Cardiac septum (tissue), 1 donor: ENCODE measurements around the gene UCKL1. TPM values are rescaled to one million over a fixed set of nuclear protein-coding genes. Genes with fewer than 3 reads are reported as not detected.
A peak's percentile ranks its signal among the peaks of the same experiment; 100 is the strongest.

Experiments
- DNase-seq: peaks from one replicate; pipeline ENCODE4 v3.0.0-alpha.2; 2020; ENCODE audit warnings: low spot score
- intact Hi-C: fragments of 100-400 bp; cut with DNase I; formaldehyde crosslinking; loops from one replicate; pipeline ENCODE4 v1.14.0; 2022
- microRNA-seq: library from miRNA; unstranded; fragments of <30 nt; microRNA quantifications from one replicate; pipeline ENCODE4 v1.2.0, GENCODE V29; 2020
- total RNA-seq: library from RNA; stranded (reverse); fragmentation: NEBNext Ultra II Directional; extraction: Animal tissue kit (Norgen Biotek cat#: 25700); gene quantifications from one replicate; pipeline ENCODE4 v1.2.1, GENCODE V29; 2021
- donor health status: DM: no; HTN: no; CAD: no.

UCKL1 gene
- total RNA-seq, 1 donor from 2014 or later: 43.2 TPM

GRCh38 chr20:63898882-63899558, 57.2 kb downstream of the UCKL1 start:
- intact Hi-C loops: no loop called here
- DNase-seq: no peak

GRCh38 chr20:63897978-63898561, 58.1 kb downstream of the UCKL1 start:
- intact Hi-C loops: no loop called here
- DNase-seq: no peak

- intact Hi-C loops: no loop called here
Measured at GRCh38 chr20:63896264-63897105, 59.7 kb downstream of the UCKL1 start.

GRCh38 chr20:63895952-63896263, 60.3 kb downstream of the UCKL1 start:
- intact Hi-C loops: no loop called here
- DNase-seq: no peak

More at GRCh38 chr20:63896264-63897105, 59.7 kb downstream of the UCKL1 start:
- DNase-seq: peak; percentile 81

DNA sequence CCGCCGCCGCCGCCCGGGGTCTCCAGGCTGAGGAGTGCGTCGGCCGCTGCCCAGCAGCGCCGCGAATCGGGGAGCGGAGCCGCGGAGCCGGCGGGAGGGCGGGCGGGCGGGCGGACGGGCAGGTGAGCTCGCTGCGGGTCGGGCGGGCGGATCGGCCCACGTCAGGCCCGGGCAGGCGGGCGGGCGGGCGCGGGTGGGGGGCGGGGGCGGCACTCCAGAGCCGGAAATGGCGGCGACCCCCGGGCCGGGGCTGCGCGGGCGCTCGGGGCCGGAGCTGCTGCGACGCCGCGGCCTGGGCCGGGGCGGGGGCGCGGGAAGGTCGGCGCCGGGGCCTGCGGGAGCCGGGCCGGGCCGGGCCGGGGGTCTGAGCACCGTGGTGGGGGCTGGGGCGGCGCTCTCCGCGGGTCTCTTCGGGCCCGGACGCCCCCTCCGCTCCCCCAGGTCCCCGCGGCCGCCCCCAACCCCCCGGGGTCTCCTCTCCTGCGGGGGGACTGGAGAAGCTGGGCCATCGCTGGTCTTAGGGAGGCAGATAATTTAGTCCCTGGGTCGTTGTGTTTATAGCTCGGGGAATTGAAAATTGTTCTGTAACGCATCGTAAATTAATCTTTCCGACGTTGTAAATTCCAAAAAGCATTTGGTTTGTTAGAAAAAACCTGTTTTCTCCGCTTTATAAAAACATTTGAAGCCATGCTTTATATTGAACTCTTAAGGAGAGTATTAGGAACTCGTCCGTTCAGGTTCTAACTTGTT, 60.8 kb downstream of the UCKL1 start:
- intact Hi-C loops: no loop called here
- no peak for DNase-seq

GRCh38 chr20:63894358-63895201, 61.6 kb downstream of the UCKL1 start, which contains the start of gene DNAJC5:
TSS of gene DNAJC5 (plus strand) at chr20:63895126. CDS start at chr20:63928346, 33,220 bp downstream.
- DNase-seq: peak; percentile 98

DNA sequence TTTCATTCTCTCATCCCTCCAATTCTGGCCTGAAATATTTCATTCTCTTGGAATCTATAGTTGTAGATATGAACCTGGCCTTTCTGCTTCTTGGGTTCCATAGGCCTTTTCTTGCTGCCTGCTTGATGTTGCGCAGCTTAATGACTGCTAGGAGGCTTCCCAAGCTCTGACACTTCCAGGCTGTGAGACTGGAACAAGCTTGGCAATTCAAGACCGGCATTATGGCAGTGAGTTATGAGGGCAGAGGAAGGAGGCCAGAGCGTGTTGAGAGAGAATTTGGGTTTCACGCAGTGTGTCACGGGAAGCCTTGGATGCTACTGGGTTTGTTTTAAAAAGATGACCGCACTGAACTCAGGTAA, 62.2 kb downstream of the UCKL1 start:
- intact Hi-C loops: no loop called here
- no peak for DNase-seq

More at GRCh38 chr20:63894358-63895201, 61.6 kb downstream of the UCKL1 start, which contains the start of gene DNAJC5:
- intact Hi-C loops: no loop called here

GRCh38 chr20:63892402-63892801, 63.8 kb downstream of the UCKL1 start:
- no peak for DNase-seq
- intact Hi-C loops: no loop called here

DNA sequence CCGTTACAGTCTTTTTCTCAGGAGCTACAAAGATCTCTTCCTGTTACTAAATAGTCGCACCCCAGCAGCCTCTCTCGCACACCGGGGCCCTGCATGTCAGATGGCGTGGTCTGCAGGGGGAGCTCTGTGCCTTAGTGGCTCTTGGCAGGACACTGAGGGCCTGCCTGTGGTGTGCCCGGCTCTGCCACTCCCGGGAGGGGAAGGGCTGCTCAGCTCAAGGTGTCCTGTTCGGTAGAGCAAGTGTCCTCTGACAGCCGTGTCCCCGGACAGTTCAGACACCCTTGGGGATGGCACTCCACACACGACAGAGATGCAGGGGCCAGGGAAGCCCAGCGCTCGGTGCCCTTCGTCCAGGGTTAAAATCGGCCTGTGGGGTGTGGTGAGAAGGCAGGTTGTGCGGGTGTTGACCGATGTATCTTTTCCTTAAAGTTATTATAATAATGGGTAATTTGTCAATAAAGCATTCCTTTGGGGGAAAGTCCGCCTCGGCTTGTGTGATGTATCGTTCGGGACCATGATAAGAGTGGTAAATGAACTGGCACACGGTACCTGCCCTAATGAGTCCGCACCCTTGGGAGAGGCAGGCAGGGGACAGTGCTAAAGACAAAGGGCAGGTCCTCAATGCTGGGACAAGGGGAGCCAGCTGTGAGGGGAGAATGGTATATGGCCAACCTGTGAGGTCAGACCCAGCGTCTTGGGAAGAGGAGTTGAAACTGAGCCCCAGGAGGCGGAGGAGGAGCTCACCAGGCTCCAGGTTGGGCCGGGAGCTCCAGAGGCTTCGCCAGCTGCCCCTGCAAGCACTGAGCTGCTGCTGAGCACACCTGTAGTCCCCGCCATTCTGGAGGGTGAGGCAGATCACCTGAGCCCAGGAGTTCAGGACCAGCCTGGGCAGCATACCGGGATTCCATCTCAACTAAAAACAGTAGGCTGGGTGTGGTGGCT, 64.9 kb downstream of the UCKL1 start:
- intact Hi-C loops: no loop called here

DNA sequence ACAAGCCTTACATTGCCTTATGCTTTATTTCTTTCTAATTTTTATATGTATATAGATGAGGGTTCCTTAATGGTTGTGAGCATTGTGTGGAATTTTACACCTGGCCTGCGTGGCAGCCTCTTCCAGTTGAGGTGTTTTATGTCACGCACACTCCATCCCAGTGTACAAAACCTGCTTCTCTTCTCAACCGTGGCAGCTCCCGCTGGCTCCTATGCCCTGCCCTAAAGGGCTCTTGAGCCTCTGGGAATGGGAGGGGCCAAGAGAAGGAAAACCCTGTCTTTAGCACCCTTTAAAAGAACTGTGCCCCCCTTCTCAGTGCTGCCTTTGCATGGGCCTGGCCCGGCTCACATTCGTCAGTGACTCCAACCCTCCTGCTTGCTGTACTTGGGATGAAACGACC, 65.6 kb downstream of the UCKL1 start:
- no peak for DNase-seq
- intact Hi-C loops: no loop called here

More for the DNA sequence above, 64.9 kb downstream of the UCKL1 start:
- DNase-seq: no peak

DNA sequence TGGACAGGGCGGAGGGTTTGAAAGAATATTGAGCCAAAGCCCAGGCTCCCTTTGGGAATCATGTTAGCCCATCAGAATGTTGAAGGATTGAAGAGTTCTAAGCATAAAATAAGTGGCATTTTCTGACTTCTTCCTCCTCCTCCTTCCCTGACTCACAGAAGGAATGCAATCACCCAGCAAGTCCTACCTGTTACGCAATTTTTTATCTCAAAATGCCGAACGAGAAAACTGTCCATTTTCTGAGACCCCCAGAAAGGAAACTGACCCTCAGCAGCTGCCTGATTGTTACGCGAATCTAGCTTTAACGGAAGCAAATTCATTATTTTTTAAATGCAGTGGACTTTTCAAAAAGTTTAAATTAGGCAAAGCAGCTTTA, 66.0 kb downstream of the UCKL1 start:
- intact Hi-C loops: no loop called here
- no peak for DNase-seq

Small RNAs within 50 kb of the gene (microRNA-seq; reads per million reads assigned to microRNA genes)
- not detected for gene MIR1914
- gene MIR647: not detected
- gene MIR941-1: not detected
- gene MIR941-2: not detected
- not detected for gene MIR941-3
- gene MIR941-4: not detected
- gene MIR941-5: not detected

Other genes with a start within 250 kb of the UCKL1 start
- gene ARFRP1, start 248.4 kb downstream of the UCKL1 start, total RNA-seq: 40.3 TPM
- gene ZGPAT, start 248.4 kb downstream of the UCKL1 start, total RNA-seq: 16.7 TPM
- 5.0 TPM for gene LIME1, start 219.8 kb downstream of the UCKL1 start, total RNA-seq
- gene SLC2A4RG, start 216.6 kb downstream of the UCKL1 start, total RNA-seq: 67.8 TPM
- gene ZBTB46, start 125.2 kb downstream of the UCKL1 start, total RNA-seq: 17.4 TPM
- not detected for gene ABHD16B, start 94.9 kb downstream of the UCKL1 start, total RNA-seq
- 72.0 TPM for gene TPD52L2, start 91.1 kb downstream of the UCKL1 start, total RNA-seq
- gene DNAJC5, start 61.3 kb downstream of the UCKL1 start, total RNA-seq: 36.1 TPM
- gene ZNF512B, start 13.5 kb upstream of the UCKL1 start, total RNA-seq: 12.8 TPM
- 4.0 TPM for gene SAMD10, start 23.2 kb upstream of the UCKL1 start, total RNA-seq
- gene PRPF6, start 24.7 kb upstream of the UCKL1 start, total RNA-seq: 47.5 TPM
- 0.86 TPM for gene C20orf204, start 79.8 kb upstream of the UCKL1 start, total RNA-seq
- gene SOX18, start 93.2 kb upstream of the UCKL1 start, total RNA-seq: 67.0 TPM
- 66.0 TPM for gene TCEA2, start 106.8 kb upstream of the UCKL1 start, total RNA-seq
- gene RGS19, start 123.1 kb upstream of the UCKL1 start, total RNA-seq: 3.1 TPM
- 0.48 TPM for gene OPRL1, start 123.7 kb upstream of the UCKL1 start, total RNA-seq
- not detected for gene LKAAEAR1, start 128.0 kb upstream of the UCKL1 start, total RNA-seq
- not detected for gene NPBWR2, start 151.1 kb upstream of the UCKL1 start, total RNA-seq
- gene MYT1, start 208.0 kb upstream of the UCKL1 start, total RNA-seq: not detected